Activated CD4-positive, alpha-beta T cell treated with anti-CD3 and anti-CD28 coated beads, Interleukin-2, amount 50 U/mL, for 48 hours (primary cell): ENCODE data around the gene DCAF16.

ENCODE experiments used
- DNase-seq, 2 experiments: peaks; one replicate each; pipeline ENCODE4 v3.0.0-alpha.2; 2020

Gene DCAF16

GRCh38 chr4:17781300-17782287, 29.0 kb downstream of the DCAF16 start, which contains the start of gene FAM184B:
FAM184B (minus strand) TSS chr4:17781621; CDS start chr4:17781299, 322 bp downstream.
- peak in 1 of 2 experiments; percentile 11 for DNase-seq

- DNase-seq, result no peak
Measured at GRCh38 chr4:17780501-17781299, 29.9 kb downstream of the DCAF16 start.

GRCh38 chr4:17778431-17778830, 32.1 kb downstream of the DCAF16 start:
- DNase-seq, result no peak

- DNase-seq, result no peak
Measured at GRCh38 chr4:17773135-17773698, 37.3 kb downstream of the DCAF16 start.

GRCh38 chr4:17771284-17771908, 39.2 kb downstream of the DCAF16 start:
- DNase-seq, result no peak

GRCh38 chr4:17770845-17771244, 39.7 kb downstream of the DCAF16 start:
- DNase-seq, result no peak

- no peak for DNase-seq
Measured at GRCh38 chr4:17769406-17770174, 41.0 kb downstream of the DCAF16 start.

- DNase-seq, result no peak
Measured at GRCh38 chr4:17766826-17767458, 43.6 kb downstream of the DCAF16 start.

- DNase-seq, result no peak
Measured at GRCh38 chr4:17765514-17766286, 44.9 kb downstream of the DCAF16 start.

GRCh38 chr4:17763931-17764330, 46.6 kb downstream of the DCAF16 start:
- no peak for DNase-seq

GRCh38 chr4:17763416-17763815, 47.1 kb downstream of the DCAF16 start:
- DNase-seq, result no peak

- DNase-seq, result no peak
Measured at GRCh38 chr4:17762726-17763125, 47.8 kb downstream of the DCAF16 start.

GRCh38 chr4:17761062-17761461, 49.5 kb downstream of the DCAF16 start:
- no peak for DNase-seq

- DNase-seq, result no peak
Measured at GRCh38 chr4:17760626-17761025, 49.9 kb downstream of the DCAF16 start.

GRCh38 chr4:17758485-17758884, 52.1 kb downstream of the DCAF16 start:
- no peak for DNase-seq

- no peak for DNase-seq
Measured at GRCh38 chr4:17757621-17758020, 52.9 kb downstream of the DCAF16 start.

- DNase-seq, result no peak
Measured at GRCh38 chr4:17753646-17754045, 56.9 kb downstream of the DCAF16 start.
